Tibial nerve (tissue), 3 donors: ENCODE results near the gene TIMD4.

Source experiments
- POLR2A ChIP-seq, 2 donors: fragments of 450-650 bp; IDR thresholded peaks; one replicate each; pipeline ENCODE4 v1.6.1; 2017; ENCODE audit warnings: antibody characterized with exemption in 2 of 2, mild to moderate bottlenecking in 2 of 2, moderate library complexity in 2 of 2
- TF ChIP-seq, protein P1 (sequence below), 5 experiments: fragments of 200-600 bp in 3 of 5; fragments of 450-650 bp in 2 of 5; sonication (generic) in 3 of 5; IDR thresholded peaks; one replicate each; pipeline ENCODE4 v1.5.1; 2016 to 2019; ENCODE audit warnings: antibody characterized with exemption in 5 of 5, mild to moderate bottlenecking in 3 of 5, moderate library complexity in 2 of 5

DNA sequence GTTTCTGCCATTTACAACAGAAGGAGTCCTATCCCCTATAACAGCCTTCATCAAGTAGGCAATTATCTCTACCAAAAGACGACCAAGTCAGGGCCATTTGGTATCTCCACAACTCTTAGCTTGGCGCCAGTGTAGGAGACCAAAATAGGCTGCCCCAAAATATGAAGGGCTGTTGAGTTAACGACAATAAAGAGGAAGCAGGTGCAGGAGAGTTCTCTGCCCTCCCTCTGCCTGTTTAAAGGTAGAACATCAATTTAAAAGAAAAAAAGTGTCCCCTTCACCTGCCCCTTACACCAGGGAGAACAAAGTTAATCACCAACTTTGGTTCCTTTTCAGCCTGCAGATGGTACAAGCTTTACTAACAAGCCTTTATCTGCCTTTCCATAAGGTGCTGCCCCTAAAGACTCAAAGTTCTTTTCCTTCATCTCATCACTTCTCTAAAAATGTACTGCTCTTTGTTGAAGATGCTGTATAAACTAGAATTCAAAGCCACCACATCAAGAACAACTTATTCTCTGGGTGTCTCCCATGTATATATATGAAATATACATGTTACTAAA lies 79.6 kb downstream of the TIMD4 start:
- TF ChIP-seq, protein P1, sequence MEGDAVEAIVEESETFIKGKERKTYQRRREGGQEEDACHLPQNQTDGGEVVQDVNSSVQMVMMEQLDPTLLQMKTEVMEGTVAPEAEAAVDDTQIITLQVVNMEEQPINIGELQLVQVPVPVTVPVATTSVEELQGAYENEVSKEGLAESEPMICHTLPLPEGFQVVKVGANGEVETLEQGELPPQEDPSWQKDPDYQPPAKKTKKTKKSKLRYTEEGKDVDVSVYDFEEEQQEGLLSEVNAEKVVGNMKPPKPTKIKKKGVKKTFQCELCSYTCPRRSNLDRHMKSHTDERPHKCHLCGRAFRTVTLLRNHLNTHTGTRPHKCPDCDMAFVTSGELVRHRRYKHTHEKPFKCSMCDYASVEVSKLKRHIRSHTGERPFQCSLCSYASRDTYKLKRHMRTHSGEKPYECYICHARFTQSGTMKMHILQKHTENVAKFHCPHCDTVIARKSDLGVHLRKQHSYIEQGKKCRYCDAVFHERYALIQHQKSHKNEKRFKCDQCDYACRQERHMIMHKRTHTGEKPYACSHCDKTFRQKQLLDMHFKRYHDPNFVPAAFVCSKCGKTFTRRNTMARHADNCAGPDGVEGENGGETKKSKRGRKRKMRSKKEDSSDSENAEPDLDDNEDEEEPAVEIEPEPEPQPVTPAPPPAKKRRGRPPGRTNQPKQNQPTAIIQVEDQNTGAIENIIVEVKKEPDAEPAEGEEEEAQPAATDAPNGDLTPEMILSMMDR (IDR thresholded peaks at IDR 0.05) = no peak
- no peak for TF ChIP-seq POLR2A (IDR thresholded peaks at IDR 0.05)
